AG09309 (cell line): ENCODE data around the gene VDR.

Experiments
- DNase-seq: peaks from one replicate; pipeline ENCODE4 v3.0.0-alpha.2; 2010; ENCODE audit warnings: low read depth
- H3K4me3 ChIP-seq: 2 replicates; pipeline ENCODE4 v1.5.1; 2011; ENCODE audit warnings: mild to moderate bottlenecking, low read depth, low read length, moderate library complexity; ENCODE audit not compliant: control insufficient read depth
- TF ChIP-seq, protein P1 (sequence below): IDR thresholded peaks from 2 replicates; pipeline ENCODE4 v1.5.1; 2011; ENCODE audit warnings: mild to moderate bottlenecking, low read depth, low read length, inconsistent platforms; ENCODE audit not compliant: insufficient read depth, control insufficient read depth; ENCODE audit errors: missing control alignments

Gene VDR

GRCh38 chr12:47903927-47904712, 674 bp downstream of the VDR start:
- peak overlapping the region; percentile 77 for H3K4me3 ChIP-seq
- TF ChIP-seq, protein P1, sequence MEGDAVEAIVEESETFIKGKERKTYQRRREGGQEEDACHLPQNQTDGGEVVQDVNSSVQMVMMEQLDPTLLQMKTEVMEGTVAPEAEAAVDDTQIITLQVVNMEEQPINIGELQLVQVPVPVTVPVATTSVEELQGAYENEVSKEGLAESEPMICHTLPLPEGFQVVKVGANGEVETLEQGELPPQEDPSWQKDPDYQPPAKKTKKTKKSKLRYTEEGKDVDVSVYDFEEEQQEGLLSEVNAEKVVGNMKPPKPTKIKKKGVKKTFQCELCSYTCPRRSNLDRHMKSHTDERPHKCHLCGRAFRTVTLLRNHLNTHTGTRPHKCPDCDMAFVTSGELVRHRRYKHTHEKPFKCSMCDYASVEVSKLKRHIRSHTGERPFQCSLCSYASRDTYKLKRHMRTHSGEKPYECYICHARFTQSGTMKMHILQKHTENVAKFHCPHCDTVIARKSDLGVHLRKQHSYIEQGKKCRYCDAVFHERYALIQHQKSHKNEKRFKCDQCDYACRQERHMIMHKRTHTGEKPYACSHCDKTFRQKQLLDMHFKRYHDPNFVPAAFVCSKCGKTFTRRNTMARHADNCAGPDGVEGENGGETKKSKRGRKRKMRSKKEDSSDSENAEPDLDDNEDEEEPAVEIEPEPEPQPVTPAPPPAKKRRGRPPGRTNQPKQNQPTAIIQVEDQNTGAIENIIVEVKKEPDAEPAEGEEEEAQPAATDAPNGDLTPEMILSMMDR: no peak
- DNase-seq: peak; percentile 46

DNA sequence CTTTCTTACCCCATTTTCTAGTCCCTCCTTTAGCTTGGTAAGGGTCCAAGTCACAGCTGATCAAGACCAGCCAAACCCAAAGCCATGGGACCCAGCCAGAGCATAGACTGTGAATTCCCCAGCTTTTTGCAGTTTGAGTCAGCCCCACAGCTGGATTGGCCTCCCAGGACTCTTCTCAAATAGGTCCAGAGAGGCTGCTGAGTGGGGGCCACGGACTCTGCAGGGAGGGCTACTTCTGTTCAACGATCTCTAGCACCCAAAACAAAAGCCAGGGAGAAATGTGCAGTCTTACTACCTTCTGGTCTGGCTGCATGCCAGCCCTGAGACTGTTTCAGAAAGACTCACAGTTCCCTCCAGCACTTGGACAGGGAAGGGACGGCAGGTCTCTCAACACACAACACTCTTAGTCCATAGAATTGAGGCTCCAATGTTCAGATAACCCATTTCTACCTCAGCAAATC, 1.6 kb downstream of the VDR start:
- peak overlapping the region; percentile 77 for H3K4me3 ChIP-seq
- DNase-seq: peak; percentile 45

DNA sequence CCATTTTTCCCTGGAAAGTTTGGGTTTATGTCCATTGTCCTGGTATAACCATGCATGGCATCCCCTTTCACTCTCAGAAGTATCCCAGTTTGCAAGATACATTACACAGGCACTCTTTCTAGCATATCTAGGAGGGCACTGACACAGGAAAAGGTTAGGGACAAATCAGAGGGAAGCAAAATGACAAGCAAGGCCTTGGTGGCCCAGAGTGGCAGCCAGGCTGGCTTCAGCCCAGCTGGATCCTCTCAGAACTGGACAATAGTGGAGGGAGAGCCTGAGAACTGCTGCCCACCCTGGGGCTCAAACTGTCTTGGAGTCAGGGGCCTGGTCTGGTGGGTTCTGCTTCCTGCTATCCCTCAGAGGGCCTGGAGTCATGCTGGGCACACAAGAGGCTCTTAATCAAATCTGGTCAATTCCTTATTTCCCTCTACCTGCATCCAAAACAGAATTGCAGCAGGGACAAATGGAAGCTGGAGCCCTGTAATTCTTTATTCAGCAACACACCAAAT, 2.6 kb downstream of the VDR start:
- no peak overlapping the region for H3K4me3 ChIP-seq
- no peak for DNase-seq
- TF ChIP-seq, protein P1: no peak

More for the DNA sequence above, 1.6 kb downstream of the VDR start:
- TF ChIP-seq, protein P1: no peak

- no peak for DNase-seq
- no peak overlapping the region for H3K4me3 ChIP-seq
- TF ChIP-seq, protein P1: no peak
These were observed 3.1 kb downstream of the VDR start for GRCh38 chr12:47901718-47902093.

DNA sequence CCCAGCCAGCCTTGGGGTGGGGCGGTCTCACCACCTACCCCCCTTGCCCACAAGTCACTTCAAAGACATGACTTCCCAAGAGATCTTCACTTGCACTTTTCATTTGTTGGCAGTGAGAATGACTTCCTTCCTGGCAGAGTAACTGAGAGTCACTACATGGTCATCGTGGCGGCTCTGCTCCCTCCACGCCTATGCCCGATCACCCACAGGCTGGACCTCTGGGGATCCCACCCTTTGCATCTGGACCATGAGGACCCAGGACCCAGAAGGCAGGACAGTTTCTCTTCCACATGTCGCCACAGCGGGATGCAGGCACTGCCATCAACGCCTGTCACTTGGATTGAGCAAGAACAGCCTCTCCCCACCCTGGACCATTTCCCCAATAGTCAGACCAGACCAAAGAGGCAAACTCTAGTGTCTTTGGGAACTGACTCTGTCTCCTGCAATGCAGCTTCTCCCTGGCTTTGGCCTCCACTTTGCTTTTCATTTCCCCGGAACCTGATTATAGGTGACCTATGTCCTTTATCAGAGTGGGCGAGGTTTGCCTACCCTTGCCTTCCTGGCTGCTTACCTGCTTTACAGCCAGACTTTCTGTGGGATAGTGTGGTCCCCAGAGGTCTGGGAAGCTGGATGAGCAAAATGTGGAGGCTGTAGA, 3.6 kb downstream of the VDR start:
- DNase-seq: no peak
- TF ChIP-seq, protein P1: no peak
- H3K4me3 ChIP-seq: no peak overlapping the region

DNA sequence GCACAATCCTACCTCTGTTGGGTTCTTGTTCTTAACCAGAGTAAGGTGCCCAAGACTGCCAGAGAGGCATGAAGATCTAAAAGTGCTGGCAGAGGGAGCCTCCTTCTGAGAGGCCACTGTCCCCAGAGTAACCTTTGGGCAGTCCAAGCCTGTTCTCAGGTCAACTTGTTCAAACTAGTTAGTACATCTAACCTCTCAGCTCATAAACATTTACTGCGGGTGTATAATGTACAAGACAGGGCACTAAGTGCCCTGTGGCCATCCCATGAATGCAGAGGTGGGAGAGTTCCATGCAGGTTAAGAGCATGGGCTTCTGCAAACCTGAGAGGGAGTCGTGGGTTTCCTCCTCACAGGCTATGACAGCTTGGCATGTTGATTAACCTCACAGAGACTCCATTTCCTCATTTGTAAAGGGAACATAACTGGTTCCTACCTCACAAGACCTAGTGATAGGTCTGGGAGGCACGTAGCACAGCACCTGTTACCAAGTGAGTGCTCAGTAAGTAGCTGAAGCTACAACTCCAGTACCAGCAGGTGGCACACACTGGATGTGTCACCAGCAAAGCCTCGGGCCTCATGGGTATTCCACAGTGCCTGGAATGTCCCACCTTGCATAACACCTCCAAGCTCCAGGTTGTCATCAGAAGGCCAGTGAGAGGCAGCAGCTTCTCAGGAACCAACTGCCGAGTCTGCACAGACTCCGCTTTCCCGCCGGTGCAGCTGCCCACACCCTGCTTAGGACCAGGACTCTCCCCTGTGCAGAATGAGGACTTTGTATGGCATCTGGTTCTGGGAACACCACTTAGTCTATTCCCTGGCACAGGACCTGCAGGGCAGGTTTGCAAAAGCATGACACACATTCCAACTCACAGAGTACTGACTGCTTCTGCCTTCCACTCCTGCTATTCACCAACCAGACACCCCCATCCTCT, 4.4 kb downstream of the VDR start:
- DNase-seq: no peak
- TF ChIP-seq, protein P1: no peak
- no peak overlapping the region for H3K4me3 ChIP-seq
